OCI-LY7 (cell line): Measurements from ENCODE around the gene ATP2A2. TPM values are rescaled to one million over a fixed set of nuclear protein-coding genes. Genes with fewer than 3 reads are reported as not detected.

ENCODE experiments used
- BruUV-seq: library from RNA; stranded (reverse); fragments of 400-500 nt; replicated peaks from 2 replicates; lab custom pipeline; 2021; lab: Mats Ljungman, UMichigan
- CTCF ChIA-PET: fragments of 300-600 bp; sonication (Branson Sonifier 250); formaldehyde crosslinking; loops from one replicate; lab custom pipeline; 2022; ENCODE audit warnings: antibody characterized with exemption; ENCODE audit not compliant: unreplicated experiment; lab: Charles Lee
- POLR2A ChIA-PET: fragments of 300-600 bp; sonication (Branson Sonifier 250); formaldehyde crosslinking; loops from one replicate; lab custom pipeline; 2022; ENCODE audit warnings: antibody characterized with exemption; lab: Charles Lee
- DNase-seq: peaks from one replicate; pipeline ENCODE4 v3.0.0-alpha.2; 2015; ENCODE audit warnings: low spot score
- H2AFZ ChIP-seq: fragments of 200-600 bp; sonication (generic), shearing (Covaris generic); 2 replicates; pipeline ENCODE4 v1.6.1; 2014; ENCODE audit warnings: mild to moderate bottlenecking, antibody characterized with exemption, low read length, moderate library complexity
- H3K27ac ChIP-seq: fragments of 200-600 bp; sonication (generic); 2 replicates; pipeline ENCODE4 v1.5.1; 2014; ENCODE audit warnings: mixed run types, low read depth, mild to moderate bottlenecking, moderate library complexity, low read length, inconsistent platforms; ENCODE audit not compliant: poor library complexity, severe bottlenecking
- H3K36me3 ChIP-seq: fragments of 200-600 bp; sonication (generic); 2 replicates; pipeline ENCODE4 v1.6.1; 2014; ENCODE audit warnings: mild to moderate bottlenecking, antibody characterized with exemption, low read length, moderate library complexity, mixed read lengths; ENCODE audit not compliant: insufficient read depth
- H3K4me1 ChIP-seq: fragments of 200-600 bp; sonication (generic); 2 replicates; pipeline ENCODE4 v1.5.1; 2014; ENCODE audit warnings: mild to moderate bottlenecking, low read length; ENCODE audit not compliant: insufficient read depth, poor library complexity, severe bottlenecking
- H3K4me2 ChIP-seq: fragments of 200-600 bp; sonication (generic); 2 replicates; pipeline ENCODE4 v1.6.1; 2014; ENCODE audit warnings: mild to moderate bottlenecking, low read length
- H3K4me3 ChIP-seq: fragments of 200-600 bp; sonication (generic); 2 replicates; pipeline ENCODE4 v1.5.1; 2014; ENCODE audit warnings: mild to moderate bottlenecking, low read depth, low read length; ENCODE audit not compliant: poor library complexity, severe bottlenecking
- H3K79me2 ChIP-seq: fragments of 200-600 bp; sonication (generic); 2 replicates; pipeline ENCODE4 v1.6.1; 2016; ENCODE audit warnings: low read depth, mild to moderate bottlenecking, low read length, moderate library complexity, mixed read lengths; ENCODE audit not compliant: insufficient read depth
- H3K9me2 ChIP-seq: fragments of 200-600 bp; sonication (generic); 2 replicates; pipeline ENCODE4 v1.6.1; 2016; ENCODE audit warnings: mild to moderate bottlenecking, low read length, mixed read lengths; ENCODE audit not compliant: insufficient read depth
- H3K9me3 ChIP-seq: fragments of 200-600 bp; sonication (generic); 2 replicates; pipeline ENCODE4 v1.6.1; 2014; ENCODE audit warnings: mild to moderate bottlenecking, mixed run types, low read length, mixed read lengths
- H4K20me1 ChIP-seq: fragments of 200-600 bp; sonication (generic); 2 replicates; pipeline ENCODE4 v1.6.1; 2014; ENCODE audit warnings: mild to moderate bottlenecking, antibody characterized with exemption, low read length, moderate library complexity, mixed read lengths; ENCODE audit not compliant: insufficient read depth
- CTCF ChIP-seq: fragments of 200-600 bp; sonication (generic); conservative IDR thresholded peaks from 2 replicates; pipeline ENCODE4 v1.5.1; 2014; ENCODE audit warnings: mild to moderate bottlenecking, antibody characterized with exemption, low read length, moderate library complexity, mixed read lengths
- EZH2phosphoT487 ChIP-seq: fragments of 200-600 bp; sonication (generic); IDR thresholded peaks from 2 replicates; pipeline ENCODE4 v1.6.1; 2018; ENCODE audit warnings: low read depth, borderline replicate concordance, mild to moderate bottlenecking, mixed run types, antibody characterized with exemption, low read length, moderate library complexity, mixed read lengths
- intact Hi-C: fragments of 100-400 bp; cut with micrococcal nuclease; formaldehyde crosslinking; loops from one replicate; pipeline ENCODE4 v1.10.0; 2022; ENCODE audit not compliant: unreplicated experiment
- total RNA-seq, 2 experiments: library from RNA; depleted of rRNA in 1 of 2; stranded (reverse); fragments of >200 nt in 1 of 2; shearing (Covaris generic) in 1 of 2; gene quantifications; 2 replicates each; pipeline ENCODE4 v1.2.3, GENCODE V29; 2014 to 2022

Gene ATP2A2
- total RNA-seq, 2 experiments from 2014 or later, result 93.5 to 178 TPM

- Histone ChIP-seq H3K9me2 (no peaks in the 10 kb centered on the region), H3K4me2 (no peak overlapping the region), H3K36me3 (peaks cover 99% of the 10 kb centered on the region), H3K4me1 (no peaks in the 10 kb centered on the region), H3K79me2 (no peaks in the 10 kb centered on the region), H3K9me3 (no peaks in the 10 kb centered on the region), H3K4me3 (no peak overlapping the region), H3K27ac (no peak overlapping the region), H2AFZ (no peak overlapping the region), H4K20me1 (no peaks in the 10 kb centered on the region)
- no peak for DNase-seq
- intact Hi-C loops, result no loop called here
- no TSS peak for BruUV-seq
- ChIA-PET POLR2A (no interaction called here), CTCF (no interaction called here)
- TF ChIP-seq CTCF, result no peak
- TF ChIP-seq EZH2phosphoT487, result no peak
Measured at GRCh38 chr12:110344657-110345056, 63.6 kb downstream of the ATP2A2 start.

DNA sequence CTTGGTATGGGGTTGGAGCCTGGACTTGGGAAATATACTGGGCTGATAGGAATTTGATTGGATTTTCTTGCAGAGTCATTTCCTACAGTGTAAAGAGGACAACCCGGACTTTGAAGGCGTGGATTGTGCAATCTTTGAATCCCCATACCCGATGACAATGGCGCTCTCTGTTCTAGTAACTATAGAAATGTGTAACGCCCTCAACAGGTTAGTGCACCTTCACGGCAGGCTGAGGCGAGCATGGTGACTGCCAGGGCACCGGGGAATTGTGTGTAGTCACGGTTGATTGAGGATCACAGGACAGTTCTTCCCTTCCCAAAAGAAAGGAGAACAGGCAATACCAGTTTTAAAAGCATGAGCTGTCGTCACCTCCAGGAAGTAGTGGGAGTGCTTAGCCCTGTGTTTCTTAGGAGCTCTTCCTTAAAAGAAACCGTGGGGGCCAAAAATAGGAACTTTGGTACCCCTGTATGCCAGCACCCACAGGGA lies 64.2 kb downstream of the ATP2A2 start:
- Histone ChIP-seq H3K9me3 (no peaks in the 10 kb centered on the region), H3K79me2 (no peaks in the 10 kb centered on the region), H2AFZ (no peak overlapping the region), H4K20me1 (no peaks in the 10 kb centered on the region), H3K4me2 (no peak overlapping the region), H3K9me2 (no peaks in the 10 kb centered on the region), H3K4me1 (no peaks in the 10 kb centered on the region), H3K36me3 (peaks cover 99% of the 10 kb centered on the region), H3K4me3 (no peak overlapping the region), H3K27ac (no peak overlapping the region)
- intact Hi-C loops, result no loop called here
- BruUV-seq, result no TSS peak
- no peak for DNase-seq
- TF ChIP-seq EZH2phosphoT487 (no peak), CTCF (no peak)
- CTCF ChIA-PET, result no interaction called here
- POLR2A ChIA-PET, result no interaction called here

DNA sequence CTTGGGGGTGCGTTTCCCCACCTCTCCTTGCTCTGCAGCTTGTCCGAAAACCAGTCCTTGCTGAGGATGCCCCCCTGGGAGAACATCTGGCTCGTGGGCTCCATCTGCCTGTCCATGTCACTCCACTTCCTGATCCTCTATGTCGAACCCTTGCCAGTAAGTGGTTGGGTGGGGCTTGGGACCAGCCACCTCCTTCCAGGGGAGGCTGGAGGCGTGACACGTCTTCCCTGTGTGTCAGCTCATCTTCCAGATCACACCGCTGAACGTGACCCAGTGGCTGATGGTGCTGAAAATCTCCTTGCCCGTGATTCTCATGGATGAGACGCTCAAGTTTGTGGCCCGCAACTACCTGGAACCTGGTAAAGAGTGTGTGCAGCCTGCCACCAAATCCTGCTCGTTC lies 64.9 kb downstream of the ATP2A2 start:
- intact Hi-C loops, result no loop called here
- no peaks in the 10 kb centered on the region for H3K4me1 ChIP-seq
- H3K4me3 ChIP-seq, result no peak overlapping the region
- no peak overlapping the region for H3K27ac ChIP-seq
- no peak for DNase-seq
- POLR2A ChIA-PET, result no interaction called here
- H3K9me3 ChIP-seq, result no peaks in the 10 kb centered on the region
- no peaks in the 10 kb centered on the region for H4K20me1 ChIP-seq
- CTCF ChIA-PET, result no interaction called here
- H3K79me2 ChIP-seq, result no peaks in the 10 kb centered on the region
- H3K9me2 ChIP-seq, result no peaks in the 10 kb centered on the region
- peaks cover 99% of the 10 kb centered on the region for H3K36me3 ChIP-seq
- TF ChIP-seq CTCF (no peak), EZH2phosphoT487 (no peak)
- H2AFZ ChIP-seq, result no peak overlapping the region
- BruUV-seq, result no TSS peak
- H3K4me2 ChIP-seq, result no peak overlapping the region
